A673 (cell line): Measurements from ENCODE around the gene NPAS2. TPM values are rescaled to one million over a fixed set of nuclear protein-coding genes. Genes with fewer than 3 reads are reported as not detected.

Experiments
- BruUV-seq: library from RNA; stranded (reverse); fragments of 400-500 nt; replicated peaks from 2 replicates; lab custom pipeline; 2021; lab: Mats Ljungman, UMichigan
- CTCF ChIA-PET: fragments of 300-600 bp; sonication (Branson Sonifier 250); formaldehyde crosslinking; loops from one replicate; lab custom pipeline; 2022; ENCODE audit warnings: antibody characterized with exemption; lab: Charles Lee
- POLR2A ChIA-PET: fragments of 300-600 bp; sonication (Branson Sonifier 250); formaldehyde crosslinking; loops from one replicate; lab custom pipeline; 2022; ENCODE audit warnings: antibody characterized with exemption; ENCODE audit not compliant: low non-redundant PET; lab: Charles Lee
- DNase-seq: peaks from one replicate; pipeline ENCODE4 v3.0.0-alpha.2; 2015; ENCODE audit warnings: low spot score
- H3K27ac ChIP-seq: fragments of 200-600 bp; sonication (generic); 2 replicates; pipeline ENCODE4 v1.5.1; 2016; ENCODE audit warnings: mixed run types, low read depth, mild to moderate bottlenecking, mixed read lengths, antibody characterized with exemption, low read length; ENCODE audit not compliant: poor library complexity, severe bottlenecking
- H3K27me3 ChIP-seq: fragments of 200-600 bp; sonication (generic); replicated peaks from 2 replicates; pipeline ENCODE4 v1.6.1; 2017; ENCODE audit warnings: mixed run types, low read depth, mild to moderate bottlenecking, mixed read lengths, antibody characterized with exemption, low read length; ENCODE audit not compliant: insufficient read depth, poor library complexity
- H3K36me3 ChIP-seq: fragments of 200-600 bp; sonication (generic); 2 replicates; pipeline ENCODE4 v1.6.1; 2016; ENCODE audit warnings: mixed run types, mild to moderate bottlenecking, mixed read lengths, antibody characterized with exemption, low read length; ENCODE audit not compliant: insufficient read depth, poor library complexity, severe bottlenecking
- H3K4me1 ChIP-seq: fragments of 200-600 bp; sonication (generic); 2 replicates; pipeline ENCODE4 v1.6.1; 2017; ENCODE audit warnings: mixed run types, mild to moderate bottlenecking, mixed read lengths, antibody characterized with exemption, low read length; ENCODE audit not compliant: insufficient read depth, poor library complexity, severe bottlenecking
- H3K4me3 ChIP-seq: fragments of 200-600 bp; sonication (generic); 2 replicates; pipeline ENCODE4 v1.5.1; 2016; ENCODE audit warnings: low read depth, mixed run types, mild to moderate bottlenecking, mixed read lengths, low read length; ENCODE audit not compliant: poor library complexity, severe bottlenecking
- H3K9me3 ChIP-seq: fragments of 200-600 bp; sonication (generic); 2 replicates; pipeline ENCODE4 v1.6.1; 2016; ENCODE audit warnings: mixed run types, low read depth, mild to moderate bottlenecking, mixed read lengths, antibody characterized with exemption, low read length; ENCODE audit not compliant: poor library complexity, severe bottlenecking
- CTCF ChIP-seq: fragments of 300-800, 200-600 bp; sonication (generic); conservative IDR thresholded peaks from 2 replicates; pipeline ENCODE4 v1.5.1; 2017; ENCODE audit warnings: low read depth, mild to moderate bottlenecking, antibody characterized with exemption, low read length, moderate library complexity, mixed read lengths
- EZH2 ChIP-seq: fragments of 200-600 bp; sonication (generic); IDR thresholded peaks from 2 replicates; pipeline ENCODE4 v1.6.1; 2017; ENCODE audit warnings: borderline replicate concordance, low read depth, mild to moderate bottlenecking, mixed read lengths, antibody characterized with exemption, low read length; ENCODE audit not compliant: poor library complexity, severe bottlenecking
- intact Hi-C: fragments of 100-400 bp; cut with micrococcal nuclease; formaldehyde crosslinking; loops from one replicate; pipeline ENCODE4 v1.10.0; 2022; ENCODE audit not compliant: unreplicated experiment
- total RNA-seq: library from RNA; stranded (reverse); gene quantifications from 2 replicates; pipeline ENCODE4 v1.2.3, GENCODE V29; 2021

NPAS2 gene
- total RNA-seq, 1 experiment from 2014 or later: 9.4 TPM

DNA sequence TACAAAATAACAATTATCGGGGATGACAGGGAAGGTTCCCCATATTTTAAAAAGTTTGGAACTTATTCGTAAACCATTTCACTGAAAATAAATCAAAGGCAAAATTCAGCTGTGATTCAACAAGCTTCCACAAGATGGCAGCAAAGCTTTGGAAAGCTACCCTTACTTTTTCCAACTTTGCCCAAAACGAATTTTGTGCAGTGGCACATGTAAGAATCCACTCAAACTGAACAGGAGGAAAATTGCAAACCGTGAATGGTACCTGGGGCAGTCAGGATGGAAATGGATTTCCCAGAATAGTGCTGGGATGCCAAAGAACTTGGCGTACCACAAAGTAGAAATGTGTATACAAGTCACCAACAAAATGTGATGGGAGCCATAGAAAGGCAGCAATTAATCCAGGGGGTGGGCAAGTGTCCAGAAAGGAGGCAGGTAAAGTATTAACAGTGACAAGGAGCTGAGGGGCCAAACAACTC is 192.8 kb downstream of the NPAS2 start:
- Histone ChIP-seq H3K27ac (no peak overlapping the region), H3K4me1 (no peaks in the 10 kb centered on the region), H3K4me3 (no peak overlapping the region), H3K27me3 (no peaks in the 10 kb centered on the region), H3K36me3 (peaks cover 53% of the 10 kb centered on the region), H3K9me3 (no peaks in the 10 kb centered on the region)
- CTCF ChIA-PET: interaction anchor here (0.5 to 1.0 kb wide), 6 partner anchors 33 to 350 kb away, joined by 3 to 7 read pairs (median 5); no protein-coding TSS in a partner anchor
- no TSS peak for BruUV-seq
- DNase-seq: peak; percentile 62
- peak; percentile 84 for TF ChIP-seq CTCF
- no peak for TF ChIP-seq EZH2
- intact Hi-C loops: loop anchor here (1.0 to 2.0 kb wide), 2 partner anchors 140 to 193 kb away; no protein-coding TSS in a partner anchor
- POLR2A ChIA-PET: no interaction called here

DNA sequence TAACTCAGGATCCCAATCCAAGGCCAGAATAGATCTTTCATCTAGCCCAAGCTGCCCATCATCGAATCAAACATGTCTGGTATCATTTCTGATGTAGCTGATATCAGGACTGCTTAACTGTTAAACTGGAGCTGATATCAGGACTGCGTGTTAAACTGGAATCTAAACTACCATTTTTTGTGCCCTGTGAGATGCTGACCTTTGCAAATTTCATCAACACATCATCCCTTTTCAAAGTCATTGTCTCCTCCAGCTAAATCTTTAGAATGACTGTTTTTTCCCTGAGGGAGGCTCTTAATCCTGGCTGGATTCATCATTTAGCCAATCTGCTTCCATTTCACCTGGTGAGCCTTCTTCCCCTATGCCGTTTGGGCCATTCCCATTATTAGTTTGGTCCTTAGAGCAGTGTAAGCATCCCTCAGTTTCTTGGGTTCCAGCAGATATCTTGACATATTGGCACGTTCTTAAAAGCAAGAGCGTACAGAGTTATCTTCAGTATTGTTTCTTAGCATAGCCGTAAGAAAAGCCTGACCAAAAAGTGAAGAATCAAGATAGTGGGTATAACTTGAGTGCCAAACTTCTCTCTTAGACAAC is 194.4 kb downstream of the NPAS2 start:
- no peak overlapping the region for H3K27ac ChIP-seq
- CTCF ChIA-PET: interaction anchor here (0.7 kb wide), 1 partner anchor 174 kb away, joined by 5 read pairs; no protein-coding TSS in a partner anchor
- H3K27me3 ChIP-seq: no peaks in the 10 kb centered on the region
- no TSS peak for BruUV-seq
- H3K4me1 ChIP-seq: no peaks in the 10 kb centered on the region
- H3K36me3 ChIP-seq: peaks cover 58% of the 10 kb centered on the region
- no peaks in the 10 kb centered on the region for H3K9me3 ChIP-seq
- POLR2A ChIA-PET: no interaction called here
- intact Hi-C loops: no loop called here
- TF ChIP-seq EZH2 (no peak), CTCF (no peak)
- no peak overlapping the region for H3K4me3 ChIP-seq
- no peak for DNase-seq

DNA sequence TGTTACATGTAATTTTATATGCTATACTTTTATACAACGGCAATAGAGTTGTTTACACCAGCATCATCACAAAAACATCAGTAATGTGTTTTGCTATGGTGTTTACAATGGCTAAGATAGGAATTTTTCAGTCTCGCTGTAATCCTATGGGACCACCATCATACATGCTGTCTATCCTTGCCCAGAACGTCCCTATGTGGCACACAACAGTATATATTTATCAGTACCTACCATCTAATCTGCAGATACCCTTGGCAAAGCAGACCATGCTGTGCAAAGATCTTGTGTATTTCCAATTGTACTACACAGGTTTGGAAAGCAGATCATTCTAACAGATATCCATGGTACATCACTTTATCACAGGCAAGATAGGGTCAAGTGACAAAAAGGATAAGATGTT is 197.4 kb downstream of the NPAS2 start:
- H3K9me3 ChIP-seq: no peaks in the 10 kb centered on the region
- H3K27me3 ChIP-seq: no peaks in the 10 kb centered on the region
- H3K4me1 ChIP-seq: no peaks in the 10 kb centered on the region
- TF ChIP-seq CTCF: no peak
- no peak for TF ChIP-seq EZH2
- peaks cover 58% of the 10 kb centered on the region for H3K36me3 ChIP-seq
- BruUV-seq: no TSS peak
- H3K27ac ChIP-seq: no peak overlapping the region
- no peak overlapping the region for H3K4me3 ChIP-seq
- POLR2A ChIA-PET: no interaction called here
- CTCF ChIA-PET: no interaction called here
- intact Hi-C loops: no loop called here
- no peak for DNase-seq
